Endothelial cell of umbilical vein (primary cell): ENCODE data around the gene TULP1. TPM values are rescaled to one million over a fixed set of nuclear protein-coding genes. Genes with fewer than 3 reads are reported as not detected.
"Not testable (repeated sequence)": the region's sequence is repeated elsewhere in the genome, so short reads cannot be mapped to it uniquely, and the experiment has no call there.

Experiments used
- BruUV-seq: library from RNA; stranded (reverse); fragments of 400-500 nt; replicated peaks from 2 replicates; lab custom pipeline; 2021; lab: Mats Ljungman, UMichigan
- CTCF ChIA-PET: fragments of 300-600, 350-600 bp; sonication (Branson Sonifier 250); formaldehyde crosslinking; loops from one replicate; lab custom pipeline; 2021; ENCODE audit warnings: antibody characterized with exemption, inconsistent platforms; lab: Charles Lee
- POLR2A ChIA-PET: fragments of 300-600, 350-600 bp; sonication (Branson Sonifier 250); formaldehyde crosslinking; loops from one replicate; lab custom pipeline; 2021; ENCODE audit warnings: antibody characterized with exemption, inconsistent platforms; lab: Charles Lee
- DNase-seq: peaks from one replicate; pipeline ENCODE4 v3.0.0-alpha.2; 2011; ENCODE audit warnings: low read depth, low spot score
- FAIRE-seq: peaks from 2 replicates; lab custom pipeline; 2011; peaks lifted over from hg19 to GRCh38; lab: Jason Lieb, UNC
- H2AFZ ChIP-seq: 2 replicates; pipeline ENCODE4 v1.6.0; 2012; ENCODE audit warnings: low read depth, low read length, control low read depth, inconsistent platforms
- H3K27ac ChIP-seq: 2 replicates; pipeline ENCODE4 v1.5.1; 2011; ENCODE audit warnings: low read depth, mild to moderate bottlenecking, control low read depth, low read length, moderate library complexity; ENCODE audit not compliant: insufficient read depth
- H3K27me3 ChIP-seq, 2 experiments: 2 replicates each; pipeline versions ENCODE4 v1.6.0 to v1.6.1; 2011; ENCODE audit warnings: low read length in 2 of 2, mixed read lengths in 1 of 2; ENCODE audit not compliant: control insufficient read depth in 2 of 2, insufficient read depth in 2 of 2
- H3K36me3 ChIP-seq, 2 experiments: 2 replicates in 1 of 2; 3 replicates in 1 of 2; pipeline ENCODE4 v1.5.1; 2011; ENCODE audit warnings: low read length in 2 of 2, mild to moderate bottlenecking in 1 of 2, moderate library complexity in 1 of 2; ENCODE audit not compliant: control insufficient read depth in 2 of 2, insufficient read depth in 2 of 2; ENCODE audit errors: extremely low read depth in 1 of 2
- H3K4me1 ChIP-seq: 3 replicates; pipeline ENCODE4 v1.5.1; 2011; ENCODE audit warnings: mild to moderate bottlenecking, low read length; ENCODE audit not compliant: control insufficient read depth, insufficient read depth; ENCODE audit errors: extremely low read depth
- H3K4me2 ChIP-seq: 2 replicates; pipeline ENCODE4 v1.6.1; 2011; ENCODE audit warnings: low read length, control low read depth, mixed read lengths; ENCODE audit not compliant: insufficient read depth
- H3K4me3 ChIP-seq, 3 experiments: fragments of 200-600 bp in 1 of 3; sonication (generic), shearing (Covaris generic) in 1 of 3; replicated peaks in 1 of 3; 2 replicates each; pipeline ENCODE4 v1.5.1; 2011 to 2016; ENCODE audit warnings: control low read depth in 3 of 3, low read length in 3 of 3, mild to moderate bottlenecking in 2 of 3, inconsistent platforms in 1 of 3, low read depth in 1 of 3, moderate library complexity in 1 of 3; ENCODE audit not compliant: insufficient read depth in 1 of 3
- H3K79me2 ChIP-seq: 2 replicates; pipeline ENCODE4 v1.6.0; 2012; ENCODE audit warnings: low read length, inconsistent platforms; ENCODE audit not compliant: control insufficient read depth, insufficient read depth
- H3K9ac ChIP-seq: replicated peaks from 2 replicates; pipeline ENCODE3; 2011; ENCODE audit warnings: low read length, control low read depth; ENCODE audit not compliant: insufficient read depth; ENCODE audit errors: extremely low read depth
- H3K9me1 ChIP-seq: replicated peaks from 3 replicates; pipeline ENCODE4 v1.6.0; 2011; ENCODE audit warnings: mild to moderate bottlenecking, low read length; ENCODE audit not compliant: control insufficient read depth, insufficient read depth; ENCODE audit errors: extremely low read depth
- H3K9me3 ChIP-seq: replicated peaks from 2 replicates; pipeline ENCODE4 v1.5.1; 2012; ENCODE audit warnings: low read length, inconsistent platforms; ENCODE audit not compliant: control insufficient read depth, insufficient read depth
- H4K20me1 ChIP-seq: replicated peaks from 2 replicates; pipeline ENCODE3; 2011; ENCODE audit warnings: mild to moderate bottlenecking, low read length; ENCODE audit not compliant: control insufficient read depth, insufficient read depth; ENCODE audit errors: extremely low read depth
- CTCF ChIP-seq, 2 donors: IDR thresholded peaks; 1 replicate in 1 of 2; 2 replicates in 1 of 2; pipeline ENCODE4 v1.5.1; 2011; ENCODE audit warnings: low read length in 2 of 2, mild to moderate bottlenecking in 2 of 2, moderate library complexity in 2 of 2, control low read depth in 1 of 2, inconsistent platforms in 1 of 2, low read depth in 1 of 2; ENCODE audit not compliant: insufficient read depth in 1 of 2; ENCODE audit errors: extremely low read depth in 1 of 2
- EZH2 ChIP-seq: IDR thresholded peaks from 2 replicates; pipeline ENCODE4 v1.6.1; 2012; ENCODE audit warnings: borderline replicate concordance, low read depth, mild to moderate bottlenecking, moderate library complexity, low read length, inconsistent platforms; ENCODE audit not compliant: severe bottlenecking
- JUN ChIP-seq: IDR thresholded peaks from 2 replicates; pipeline ENCODE4 v1.6.1; 2011; ENCODE audit warnings: borderline replicate concordance, low read depth; ENCODE audit not compliant: insufficient read length, insufficient read depth
- MAX ChIP-seq: IDR thresholded peaks from 2 replicates; pipeline ENCODE4 v1.6.1; 2011; ENCODE audit not compliant: insufficient read depth, insufficient read length
- POLR2A ChIP-seq: IDR thresholded peaks from 2 replicates; pipeline ENCODE4 v1.6.1; 2012; ENCODE audit warnings: low read depth, mild to moderate bottlenecking, control low read depth, low read length
- dilution Hi-C: fragments of 300-500 bp; cut with MboI; formaldehyde crosslinking; loops from one replicate; pipeline ENCODE4 v1.15.0; 2019; ENCODE audit warnings: low sequenced_read_pairs; ENCODE audit not compliant: extremely low pct_ligation_motif_present
- intact Hi-C: fragments of 100-400 bp; cut with micrococcal nuclease; formaldehyde crosslinking; loops from one replicate; pipeline ENCODE4 v1.10.0; 2022
- polyA plus RNA-seq, 4 experiments: library from polyadenylated mRNA; depleted of rRNA in 3 of 4; stranded (reverse) in 3 of 4; unstranded in 1 of 4; fragments of >200 nt; gene quantifications; 2 replicates each; pipeline versions ENCODE4 v1.2.1 to v1.2.3, GENCODE V29; 2011 to 2012; ENCODE audit warnings: missing spikeins in 1 of 4
- total RNA-seq: library from RNA; stranded (reverse); gene quantifications from 2 replicates; pipeline ENCODE4 v1.2.3, GENCODE V29; 2021

TULP1 gene
- total and polyA plus RNA-seq, 2 donors (not counting 3 experiments of a cell fraction or from before 2014, with no cell fraction given), result not detected

- Histone ChIP-seq H3K79me2 (no peaks in the 10 kb centered on the region), H4K20me1 (no peaks in the 10 kb centered on the region), H3K9ac (no peak overlapping the region), H3K27ac (no peak overlapping the region), H3K9me1 (no peaks in the 10 kb centered on the region), H3K27me3 (no peaks in the 10 kb centered on the region), H3K36me3 (no peaks in the 10 kb centered on the region), H3K9me3 (no peaks in the 10 kb centered on the region), H3K4me1 (no peaks in the 10 kb centered on the region), H3K4me2 (no peak overlapping the region), H3K4me3 (no peak overlapping the region), H2AFZ (no peak overlapping the region)
- ChIA-PET POLR2A (interaction anchor here (1.0 kb wide), 1 partner anchor 219 kb away, joined by 3 read pairs; no protein-coding TSS in a partner anchor), CTCF (interaction anchor here (1.4 to 11.7 kb wide), 5 partner anchors 8 to 238 kb away, joined by 3 to 252 read pairs (median 7); partner anchors contain the start of gene ARMC12)
- FAIRE-seq (no peak), DNase-seq (no peak)
- TF ChIP-seq MAX (no peak), EZH2 (no peak), CTCF (IDR thresholded peaks at IDR 0.05; ENCODE audit: extremely low read depth in 1 of 2, insufficient read depth in 1 of 2, low read depth in 1 of 2, low read length in 2 of 2) (no peak), POLR2A (no peak), JUN (no peak)
- BruUV-seq, result no TSS peak
- intact Hi-C loops, result no loop called here
- dilution Hi-C loops, result no loop called here
These were observed 6.0 kb upstream of the TULP1 start for GRCh38 chr6:35518566-35519312.

- H3K9me3 ChIP-seq, DNase-seq, H4K20me1 ChIP-seq, H3K9ac ChIP-seq, H3K9me1 ChIP-seq, intact Hi-C loops, H3K4me3 ChIP-seq, dilution Hi-C loops, H3K79me2 ChIP-seq, H3K36me3 ChIP-seq, BruUV-seq, H3K4me2 ChIP-seq, H3K27ac ChIP-seq, H2AFZ ChIP-seq, H3K4me1 ChIP-seq, H3K27me3 ChIP-seq: not testable (repeated sequence)
- CTCF ChIA-PET, result interaction anchor here (1.2 to 11.7 kb wide), 8 partner anchors 9 to 239 kb away, joined by 3 to 252 read pairs (median 4); partner anchors contain the start of gene ARMC12
- POLR2A ChIA-PET, result interaction anchor here (1.0 kb wide), 1 partner anchor 219 kb away, joined by 3 read pairs; no protein-coding TSS in a partner anchor
- FAIRE-seq, result peak; percentile 54
These were observed 5.3 kb upstream of the TULP1 start for GRCh38 chr6:35517978-35518377.
